PC-9 (cell line): ENCODE measurements around the gene ACSM3. TPM values are rescaled to one million over a fixed set of nuclear protein-coding genes. Genes with fewer than 3 reads are reported as not detected.

Source experiments
- BruUV-seq: library from RNA; stranded (reverse); fragments of 400-500 nt; replicated peaks from 2 replicates; lab custom pipeline; 2021; lab: Mats Ljungman, UMichigan
- CTCF ChIA-PET: fragments of 300-600 bp; sonication (Branson Sonifier 250); formaldehyde crosslinking; loops from one replicate; lab custom pipeline; 2022; ENCODE audit warnings: antibody characterized with exemption; lab: Charles Lee
- POLR2A ChIA-PET: fragments of 300-600 bp; sonication (Branson Sonifier 250); formaldehyde crosslinking; loops from one replicate; lab custom pipeline; 2022; ENCODE audit warnings: antibody characterized with exemption; ENCODE audit not compliant: unreplicated experiment; lab: Charles Lee
- DNase-seq, 2 experiments: peaks; one replicate each; pipeline versions ENCODE4 v3.0.0 to v3.0.0-alpha.2; 2015 to 2022; ENCODE audit warnings: mixed read lengths in 1 of 2
- H2AFZ ChIP-seq: fragments of 200-600 bp; sonication (generic); 2 replicates; pipeline ENCODE4 v1.8.1; 2017; ENCODE audit warnings: antibody characterized with exemption
- H3F3A ChIP-seq: fragments of 200-600 bp; sonication (generic); 2 replicates; pipeline ENCODE4 v1.8.1; 2017; ENCODE audit warnings: antibody characterized with exemption, mild to moderate bottlenecking, low read depth; ENCODE audit not compliant: insufficient read depth
- H3K27ac ChIP-seq: fragments of 200-600 bp; sonication (generic); 2 replicates; pipeline ENCODE4 v1.6.1; 2016; ENCODE audit warnings: mixed run types
- H3K27me3 ChIP-seq: fragments of 200-600 bp; sonication (generic); 2 replicates; pipeline ENCODE4 v1.6.1; 2016; ENCODE audit warnings: low read depth, mixed run types; ENCODE audit not compliant: insufficient read depth
- H3K36me3 ChIP-seq: fragments of 200-600 bp; sonication (generic); 2 replicates; pipeline ENCODE4 v1.6.1; 2016; ENCODE audit warnings: low read depth, mixed run types
- H3K4me1 ChIP-seq: fragments of 200-600 bp; sonication (generic); replicated peaks from 2 replicates; pipeline ENCODE4 v1.6.1; 2016; ENCODE audit warnings: mixed run types; ENCODE audit not compliant: insufficient read depth
- H3K4me2 ChIP-seq: fragments of 200-600 bp; sonication (generic); 2 replicates; pipeline ENCODE4 v1.6.1; 2017; ENCODE audit warnings: mixed run types
- H3K4me3 ChIP-seq: fragments of 200-600 bp; sonication (generic); 2 replicates; pipeline ENCODE4 v1.6.1; 2016; ENCODE audit warnings: mixed run types
- H3K79me2 ChIP-seq: fragments of 200-600 bp; sonication (generic); 2 replicates; pipeline ENCODE4 v1.6.1; 2017; ENCODE audit warnings: low read depth, mixed run types
- H3K9me2 ChIP-seq: fragments of 200-600 bp; sonication (generic); 2 replicates; pipeline ENCODE4 v1.8.1; 2017; ENCODE audit warnings: mild to moderate bottlenecking; ENCODE audit not compliant: insufficient read depth
- H3K9me3 ChIP-seq: fragments of 200-600 bp; sonication (generic); 2 replicates; pipeline ENCODE4 v1.8.1; 2016; ENCODE audit warnings: low read depth; ENCODE audit not compliant: insufficient read depth
- H4K20me1 ChIP-seq: fragments of 200-600 bp; sonication (generic); 2 replicates; pipeline ENCODE4 v1.8.1; 2017; ENCODE audit not compliant: insufficient read depth
- CTCF ChIP-seq: fragments of 200-600 bp; sonication (generic); conservative IDR thresholded peaks from 2 replicates; pipeline ENCODE4 v1.6.1; 2017; ENCODE audit warnings: mixed run types, antibody characterized with exemption, mild to moderate bottlenecking, moderate library complexity
- EZH2 ChIP-seq: fragments of 200-600 bp; sonication (generic); IDR thresholded peaks from 2 replicates; pipeline ENCODE4 v1.8.0; 2017; ENCODE audit warnings: antibody characterized with exemption, low read depth
- intact Hi-C: fragments of 100-400 bp; cut with micrococcal nuclease; formaldehyde crosslinking; loops from one replicate; pipeline ENCODE4 v1.10.0; 2022; ENCODE audit not compliant: unreplicated experiment
- total RNA-seq: library from RNA; stranded (reverse); gene quantifications from 2 replicates; pipeline ENCODE4 v1.2.3, GENCODE V29; 2021

ACSM3 gene
- total RNA-seq, 1 experiment from 2014 or later: 2.4 TPM

- Histone ChIP-seq H3K27ac (peak within 1 kb of the TSS; percentile 47), H3K4me1 (peaks cover 10% of the 10 kb centered on the region; the same call in 1 of the 2 replicates), H3F3A (peaks cover 21% of the 10 kb centered on the region), H4K20me1 (no peaks in the 10 kb centered on the region), H3K79me2 (peaks cover 14% of the 10 kb centered on the region), H3K9me3 (no peaks in the 10 kb centered on the region), H3K4me2 (peak within 1 kb of the TSS; percentile 91), H3K9me2 (no peaks in the 10 kb centered on the region), H2AFZ (peak within 1 kb of the TSS; percentile 97), H3K27me3 (no peaks in the 10 kb centered on the region), H3K36me3 (no peaks in the 10 kb centered on the region), H3K4me3 (peak within 1 kb of the TSS; percentile 77)
- ChIA-PET CTCF (interaction anchor here (0.6 to 1.1 kb wide), 4 partner anchors 45 to 1286 kb away, joined by 3 to 4 read pairs (median 4); no protein-coding TSS in a partner anchor), POLR2A (interaction anchor here (0.6 kb wide), 3 partner anchors 8 to 1536 kb away, joined by 3 to 7 read pairs (median 6); no protein-coding TSS in a partner anchor)
- peak; percentile 89 to 96 for DNase-seq
- intact Hi-C loops: loop anchor here (1.0 to 2.0 kb wide), 4 partner anchors 65 to 494 kb away; partner anchors contain the start of genes LDAF1 and THUMPD1
- TF ChIP-seq EZH2: no peak
- peak; percentile 53 for TF ChIP-seq CTCF
- BruUV-seq: TSS peak; percentile 84
These were observed 42.6 kb downstream of the ACSM3 start, which contains the start of the genes ERI2 and REXO5 for GRCh38 chr16:20806168-20807050. ERI2 (minus strand) TSS chr16:20806472; CDS start chr16:20806430, 42 bp downstream. REXO5 (plus strand) TSS chr16:20806527; CDS start chr16:20806954, 427 bp downstream.

GRCh38 chr16:20807862-20808261 is 44.0 kb downstream of the ACSM3 start:
- Histone ChIP-seq H3K9me2 (no peaks in the 10 kb centered on the region), H2AFZ (peak overlapping the region; percentile 97; the same call in 1 of the 2 replicates), H3K79me2 (peaks cover 14% of the 10 kb centered on the region), H3K4me3 (peak overlapping the region; percentile 77; the same call in 1 of the 2 replicates), H3K9me3 (no peaks in the 10 kb centered on the region), H3F3A (peaks cover 21% of the 10 kb centered on the region), H3K36me3 (no peaks in the 10 kb centered on the region), H3K4me1 (peaks cover 10% of the 10 kb centered on the region; the same call in 1 of the 2 replicates), H3K27ac (no peak overlapping the region), H3K4me2 (peak overlapping the region; percentile 91), H4K20me1 (no peaks in the 10 kb centered on the region), H3K27me3 (no peaks in the 10 kb centered on the region)
- CTCF ChIA-PET: no interaction called here
- DNase-seq: no peak
- BruUV-seq: no TSS peak
- POLR2A ChIA-PET: no interaction called here
- no peak for TF ChIP-seq EZH2
- TF ChIP-seq CTCF: no peak
- intact Hi-C loops: loop anchor here (2.0 kb wide), 2 partner anchors 351 to 493 kb away; partner anchors contain the start of gene LDAF1

GRCh38 chr16:20811889-20812439 is 48.1 kb downstream of the ACSM3 start:
- TF ChIP-seq CTCF: no peak
- no peak for TF ChIP-seq EZH2
- Histone ChIP-seq H4K20me1 (no peaks in the 10 kb centered on the region), H3K36me3 (no peaks in the 10 kb centered on the region), H3K79me2 (peaks cover 12% of the 10 kb centered on the region), H2AFZ (no peak overlapping the region), H3K27me3 (no peaks in the 10 kb centered on the region), H3K9me2 (no peaks in the 10 kb centered on the region), H3K9me3 (no peaks in the 10 kb centered on the region), H3K27ac (no peak overlapping the region), H3F3A (peaks cover 9% of the 10 kb centered on the region), H3K4me2 (no peak overlapping the region), H3K4me3 (no peak overlapping the region), H3K4me1 (peaks cover 10% of the 10 kb centered on the region; the same call in 1 of the 2 replicates)
- intact Hi-C loops: no loop called here
- DNase-seq: no peak
- ChIA-PET POLR2A (no interaction called here), CTCF (no interaction called here)
- BruUV-seq: no TSS peak
